Thoracic aorta (tissue), 2 donors: Measurements from ENCODE around the gene ADGRF5. TPM values are rescaled to one million over a fixed set of nuclear protein-coding genes. Genes with fewer than 3 reads are reported as not detected.

ENCODE experiments used
- ATAC-seq: fragments of 150-250 bp; one replicate; pipeline ENCODE4 v1.8.0; 2017; ENCODE audit warnings: low read depth; ENCODE audit not compliant: insufficient number of reproducible peaks, low FRiP score
- DNase-seq: peaks from one replicate; pipeline ENCODE4 v3.0.0-alpha.2; 2020; ENCODE audit warnings: low spot score
- H3K27ac ChIP-seq, 2 donors: fragments of 200-600 bp; sonication (generic); 1 replicate in 1 of 2; 2 replicates in 1 of 2; pipeline ENCODE4 v1.5.1; 2016; ENCODE audit warnings: mild to moderate bottlenecking in 2 of 2, moderate library complexity in 2 of 2
- H3K27me3 ChIP-seq: fragments of 200-600 bp; sonication (generic); replicated peaks from 2 replicates; pipeline ENCODE4 v1.6.0; 2016; ENCODE audit warnings: mild to moderate bottlenecking; ENCODE audit not compliant: insufficient read depth
- H3K36me3 ChIP-seq: fragments of 200-600 bp; sonication (generic); one replicate; pipeline ENCODE4 v1.5.1; 2016
- H3K4me1 ChIP-seq, 2 donors: fragments of 200-600 bp; sonication (generic); 1 replicate in 1 of 2; 2 replicates in 1 of 2; pipeline versions ENCODE4 v1.5.1 to v1.6.0; 2016; ENCODE audit warnings: low read depth in 2 of 2, mild to moderate bottlenecking in 1 of 2; ENCODE audit not compliant: control insufficient read depth in 1 of 2
- H3K4me3 ChIP-seq: fragments of 200-600 bp; sonication (generic); 2 replicates; pipeline ENCODE4 v1.5.1; 2016; ENCODE audit warnings: mild to moderate bottlenecking
- H3K9me3 ChIP-seq: fragments of 200-600 bp; sonication (generic); 2 replicates; pipeline ENCODE4 v1.5.1; 2016
- total RNA-seq, 2 donors: library from RNA; depleted of rRNA; stranded (reverse); fragments of >200 nt; gene quantifications; one replicate each; pipeline versions ENCODE4 v1.1.0 to v1.2.3, GENCODE V29; 2016
- TF ChIP-seq, protein P1 (sequence below): fragments of 200-600 bp; sonication (generic); IDR thresholded peaks from one replicate; pipeline ENCODE4 v1.5.1; 2019; ENCODE audit warnings: antibody characterized with exemption

Gene ADGRF5
- total RNA-seq, 2 donors from 2014 or later = 13.5 to 18.1 TPM

- TF ChIP-seq, protein P1, sequence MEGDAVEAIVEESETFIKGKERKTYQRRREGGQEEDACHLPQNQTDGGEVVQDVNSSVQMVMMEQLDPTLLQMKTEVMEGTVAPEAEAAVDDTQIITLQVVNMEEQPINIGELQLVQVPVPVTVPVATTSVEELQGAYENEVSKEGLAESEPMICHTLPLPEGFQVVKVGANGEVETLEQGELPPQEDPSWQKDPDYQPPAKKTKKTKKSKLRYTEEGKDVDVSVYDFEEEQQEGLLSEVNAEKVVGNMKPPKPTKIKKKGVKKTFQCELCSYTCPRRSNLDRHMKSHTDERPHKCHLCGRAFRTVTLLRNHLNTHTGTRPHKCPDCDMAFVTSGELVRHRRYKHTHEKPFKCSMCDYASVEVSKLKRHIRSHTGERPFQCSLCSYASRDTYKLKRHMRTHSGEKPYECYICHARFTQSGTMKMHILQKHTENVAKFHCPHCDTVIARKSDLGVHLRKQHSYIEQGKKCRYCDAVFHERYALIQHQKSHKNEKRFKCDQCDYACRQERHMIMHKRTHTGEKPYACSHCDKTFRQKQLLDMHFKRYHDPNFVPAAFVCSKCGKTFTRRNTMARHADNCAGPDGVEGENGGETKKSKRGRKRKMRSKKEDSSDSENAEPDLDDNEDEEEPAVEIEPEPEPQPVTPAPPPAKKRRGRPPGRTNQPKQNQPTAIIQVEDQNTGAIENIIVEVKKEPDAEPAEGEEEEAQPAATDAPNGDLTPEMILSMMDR = no peak
- Histone ChIP-seq H3K27me3 (no peaks in the 10 kb centered on the region), H3K9me3 (no peaks in the 10 kb centered on the region), H3K4me3 (no peak overlapping the region), H3K27ac (no peak overlapping the region), H3K4me1 (no peaks in the 10 kb centered on the region), H3K36me3 (no peaks in the 10 kb centered on the region)
- DNase-seq (no peak), ATAC-seq (no peak)
These were observed 5.9 kb downstream of the ADGRF5 start for GRCh38 chr6:46915866-46916265.

DNA sequence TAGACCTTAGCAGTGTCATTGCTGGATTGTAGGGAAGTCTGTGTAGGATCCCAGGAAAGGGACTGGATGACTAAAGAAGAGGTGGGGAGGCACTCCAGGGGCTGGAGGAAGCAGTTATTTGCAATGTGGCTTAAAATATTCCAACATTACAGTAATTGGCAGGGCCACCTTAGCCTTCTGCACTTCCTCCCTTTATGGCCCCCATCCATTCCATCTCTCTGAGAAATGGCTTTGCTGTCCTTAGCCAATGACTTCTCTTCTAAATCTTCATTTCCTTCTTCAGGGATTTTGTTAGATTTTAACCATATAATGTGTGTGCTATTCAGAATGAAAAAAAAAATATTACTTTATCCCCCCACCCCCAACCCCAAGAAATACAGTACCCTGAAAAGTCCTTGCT, 6.4 kb downstream of the ADGRF5 start:
- no peaks in the 10 kb centered on the region for H3K4me1 ChIP-seq
- TF ChIP-seq, protein P1 = no peak

DNA sequence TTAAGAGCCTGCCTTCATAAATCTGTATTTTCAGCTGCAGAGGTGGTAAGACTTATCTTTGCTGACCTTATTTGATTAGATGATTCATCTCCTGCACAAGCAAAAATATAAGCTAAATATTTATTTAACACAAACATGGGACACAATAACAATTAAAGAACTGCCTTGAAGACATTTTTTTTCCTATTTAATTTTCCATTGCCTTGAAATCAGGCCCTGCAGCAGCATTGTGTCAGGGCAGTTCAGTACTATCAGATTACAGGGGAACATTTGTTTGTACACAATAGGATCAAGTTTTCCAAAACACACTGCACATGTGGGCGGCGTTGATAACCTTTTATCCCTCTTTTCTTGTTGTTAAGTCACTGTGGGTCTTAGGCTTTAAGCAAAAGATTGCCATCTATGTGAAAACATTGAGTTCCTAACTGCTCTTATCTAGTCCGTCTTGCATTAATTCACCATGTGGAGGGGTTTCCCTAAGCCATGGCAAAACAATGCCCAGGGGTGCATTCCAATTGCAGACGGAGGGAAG, 7.4 kb downstream of the ADGRF5 start:
- ATAC-seq = no peak
- H3K4me3 ChIP-seq = no peak overlapping the region
- no peak for DNase-seq
- no peaks in the 10 kb centered on the region for H3K27me3 ChIP-seq
- H3K36me3 ChIP-seq = no peaks in the 10 kb centered on the region
- TF ChIP-seq, protein P1 = no peak
- no peaks in the 10 kb centered on the region for H3K9me3 ChIP-seq
- no peak overlapping the region for H3K27ac ChIP-seq
- H3K4me1 ChIP-seq = no peaks in the 10 kb centered on the region

More for the DNA sequence above, 6.4 kb downstream of the ADGRF5 start:
- no peaks in the 10 kb centered on the region for H3K36me3 ChIP-seq
- H3K4me3 ChIP-seq = no peak overlapping the region
- DNase-seq (no peak), ATAC-seq (no peak)
- H3K27ac ChIP-seq = no peak overlapping the region
- H3K9me3 ChIP-seq = no peaks in the 10 kb centered on the region
- H3K27me3 ChIP-seq = no peaks in the 10 kb centered on the region

- Histone ChIP-seq H3K36me3 (no peaks in the 10 kb centered on the region), H3K9me3 (no peaks in the 10 kb centered on the region), H3K27me3 (no peaks in the 10 kb centered on the region), H3K4me3 (no peak overlapping the region), H3K27ac (no peak overlapping the region), H3K4me1 (no peaks in the 10 kb centered on the region)
- ATAC-seq (no peak), DNase-seq (no peak)
- TF ChIP-seq, protein P1 = no peak
These were observed 12.4 kb downstream of the ADGRF5 start for GRCh38 chr6:46909371-46909770.

GRCh38 chr6:46906776-46907175, 15.0 kb downstream of the ADGRF5 start:
- TF ChIP-seq, protein P1 = no peak
- Histone ChIP-seq H3K27me3 (no peaks in the 10 kb centered on the region), H3K4me1 (no peaks in the 10 kb centered on the region), H3K36me3 (no peaks in the 10 kb centered on the region), H3K9me3 (no peaks in the 10 kb centered on the region), H3K27ac (no peak overlapping the region), H3K4me3 (no peak overlapping the region)
- DNase-seq (no peak), ATAC-seq (no peak)
